ENCODE measurements around the gene ZC3H4. TPM values are rescaled to one million over a fixed set of nuclear protein-coding genes. Genes with fewer than 3 reads are reported as not detected.
A peak's percentile ranks its signal among the peaks of the same experiment; 100 is the strongest.

The ZC3H4 gene
- total RNA-seq, 1 donor from 2014 or later: 53.1 TPM

DNA sequence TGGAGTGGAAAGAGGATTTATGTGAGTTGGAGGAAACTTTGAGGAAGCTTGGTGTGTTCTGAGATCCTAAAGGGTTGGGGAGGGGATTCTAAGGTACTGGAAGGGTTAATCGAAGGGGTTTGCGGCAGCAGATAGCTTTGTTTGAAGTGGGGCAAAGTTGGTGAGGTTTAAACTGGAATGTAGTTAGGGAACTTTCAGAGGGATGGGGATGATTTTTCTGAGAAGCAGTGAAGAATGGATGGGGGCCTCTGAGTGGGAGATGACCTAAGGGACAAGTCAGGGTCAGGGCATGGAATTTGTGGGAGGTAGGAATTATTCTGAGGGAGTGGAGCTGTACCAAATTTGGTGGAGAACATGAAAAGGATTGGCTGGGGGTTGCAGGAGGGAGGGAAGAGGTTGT, 21.0 kb upstream of the ZC3H4 start:
- no peak for DNase-seq (ENCODE audit: extremely low spot score, unreplicated experiment)
- Mint-ChIP-seq H3K36me3 (ENCODE audit: unreplicated experiment) (peaks cover 11% of the 10 kb centered on the region), H3K27me3 (ENCODE audit: unreplicated experiment) (no peaks in the 10 kb centered on the region), H3K27ac (ENCODE audit: unreplicated experiment) (peak overlapping the region; percentile 69), H3K4me1 (ENCODE audit: unreplicated experiment) (peaks cover 49% of the 10 kb centered on the region), H3K9me3 (ENCODE audit: unreplicated experiment) (peaks cover 4% of the 10 kb centered on the region), H3K4me3 (ENCODE audit: unreplicated experiment) (no peak overlapping the region)
- TF ChIP-seq, protein P1, sequence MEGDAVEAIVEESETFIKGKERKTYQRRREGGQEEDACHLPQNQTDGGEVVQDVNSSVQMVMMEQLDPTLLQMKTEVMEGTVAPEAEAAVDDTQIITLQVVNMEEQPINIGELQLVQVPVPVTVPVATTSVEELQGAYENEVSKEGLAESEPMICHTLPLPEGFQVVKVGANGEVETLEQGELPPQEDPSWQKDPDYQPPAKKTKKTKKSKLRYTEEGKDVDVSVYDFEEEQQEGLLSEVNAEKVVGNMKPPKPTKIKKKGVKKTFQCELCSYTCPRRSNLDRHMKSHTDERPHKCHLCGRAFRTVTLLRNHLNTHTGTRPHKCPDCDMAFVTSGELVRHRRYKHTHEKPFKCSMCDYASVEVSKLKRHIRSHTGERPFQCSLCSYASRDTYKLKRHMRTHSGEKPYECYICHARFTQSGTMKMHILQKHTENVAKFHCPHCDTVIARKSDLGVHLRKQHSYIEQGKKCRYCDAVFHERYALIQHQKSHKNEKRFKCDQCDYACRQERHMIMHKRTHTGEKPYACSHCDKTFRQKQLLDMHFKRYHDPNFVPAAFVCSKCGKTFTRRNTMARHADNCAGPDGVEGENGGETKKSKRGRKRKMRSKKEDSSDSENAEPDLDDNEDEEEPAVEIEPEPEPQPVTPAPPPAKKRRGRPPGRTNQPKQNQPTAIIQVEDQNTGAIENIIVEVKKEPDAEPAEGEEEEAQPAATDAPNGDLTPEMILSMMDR (IDR thresholded peaks at IDR 0.05): no peak

- Mint-ChIP-seq H3K36me3 (ENCODE audit: unreplicated experiment) (peaks cover 11% of the 10 kb centered on the region), H3K4me1 (ENCODE audit: unreplicated experiment) (peaks cover 49% of the 10 kb centered on the region), H3K9me3 (ENCODE audit: unreplicated experiment) (peaks cover 4% of the 10 kb centered on the region), H3K27ac (ENCODE audit: unreplicated experiment) (peak overlapping the region; percentile 97), H3K27me3 (ENCODE audit: unreplicated experiment) (no peaks in the 10 kb centered on the region), H3K4me3 (ENCODE audit: unreplicated experiment) (peak overlapping the region; percentile 14)
- no peak for DNase-seq (ENCODE audit: extremely low spot score, unreplicated experiment)
- TF ChIP-seq, protein P1 (IDR thresholded peaks at IDR 0.05): no peak
These were observed 19.5 kb upstream of the ZC3H4 start for GRCh38 chr19:47133021-47133471.

DNA sequence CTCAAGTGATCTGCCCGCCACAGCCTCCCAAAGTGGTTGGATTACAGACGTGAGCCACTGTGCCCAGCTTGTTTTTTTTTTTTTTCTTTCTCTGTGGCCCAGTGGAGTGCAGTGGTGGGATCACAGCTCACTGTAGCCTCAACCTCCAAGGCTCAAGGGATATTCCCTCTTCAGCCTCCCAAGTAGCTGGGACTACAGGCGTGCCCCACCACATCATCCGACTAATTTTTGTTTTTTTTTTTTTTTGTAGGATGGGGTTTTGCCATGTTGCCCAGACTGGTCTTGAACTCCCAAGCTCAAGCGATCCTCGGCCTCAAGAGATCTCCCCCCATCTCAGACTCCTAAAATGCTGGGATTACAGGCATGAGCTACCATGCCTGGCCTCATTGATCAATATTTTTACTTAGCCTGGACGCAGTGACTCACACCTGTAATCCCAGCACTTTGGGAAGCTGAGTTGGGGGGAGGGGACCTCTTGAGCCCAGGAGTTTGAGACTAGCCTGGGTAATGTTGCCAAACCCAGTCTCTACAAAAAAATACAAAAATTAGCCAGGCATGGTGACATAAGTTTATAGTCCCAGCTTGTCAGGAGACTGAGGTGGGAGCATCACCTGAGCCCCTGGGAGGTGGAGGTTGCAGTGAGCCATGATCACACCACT, 18.7 kb upstream of the ZC3H4 start:
- DNase-seq (ENCODE audit: extremely low spot score, unreplicated experiment): no peak
- H3K27ac Mint-ChIP-seq (ENCODE audit: unreplicated experiment): peak overlapping the region; percentile 97
- H3K36me3 Mint-ChIP-seq (ENCODE audit: unreplicated experiment): peaks cover 11% of the 10 kb centered on the region
- no peaks in the 10 kb centered on the region for H3K27me3 Mint-ChIP-seq (ENCODE audit: unreplicated experiment)
- H3K9me3 Mint-ChIP-seq (ENCODE audit: unreplicated experiment): peaks cover 4% of the 10 kb centered on the region
- H3K4me1 Mint-ChIP-seq (ENCODE audit: unreplicated experiment): peaks cover 49% of the 10 kb centered on the region
- H3K4me3 Mint-ChIP-seq (ENCODE audit: unreplicated experiment): peak overlapping the region; percentile 99
- TF ChIP-seq, protein P1 (IDR thresholded peaks at IDR 0.05): no peak

DNA sequence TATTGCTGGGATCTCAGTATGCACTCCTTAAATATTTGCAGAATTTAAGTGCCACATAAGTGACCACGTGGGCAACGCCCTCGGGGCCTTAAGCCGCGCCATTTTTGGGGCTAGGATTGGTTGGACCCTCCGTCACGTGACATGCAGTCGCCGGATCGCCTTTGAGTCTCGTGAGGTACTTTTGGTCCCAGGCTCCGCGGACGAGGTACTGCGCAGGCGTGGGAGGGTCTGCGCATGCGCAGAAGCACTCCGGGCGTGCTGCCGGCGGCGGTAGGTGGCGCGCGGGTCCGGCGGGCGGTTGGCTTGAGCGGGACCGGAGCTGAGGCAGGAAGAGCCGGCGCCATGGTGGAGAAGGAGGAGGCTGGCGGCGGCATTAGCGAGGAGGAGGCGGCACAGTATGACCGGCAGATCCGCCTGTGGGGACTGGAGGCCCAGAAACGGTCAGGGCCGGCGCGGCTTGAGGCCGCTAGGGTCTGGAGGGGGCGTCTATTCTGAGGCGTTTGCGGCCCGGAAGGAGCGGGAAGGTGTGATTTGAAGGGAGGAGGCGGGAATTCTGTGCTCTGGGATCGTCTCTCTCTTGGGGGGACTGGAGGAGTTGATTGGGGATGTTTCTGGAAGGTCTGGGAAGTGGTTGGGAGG, 17.1 kb upstream of the ZC3H4 start, which contains the start of gene SAE1:
SAE1 (plus strand) TSS at position 247 of the 639 bp plus-strand sequence; CDS start at position 343, 96 bp downstream.
- H3K4me3 Mint-ChIP-seq (ENCODE audit: unreplicated experiment): peak within 1 kb of the TSS; percentile 99
- peak; percentile 99 for DNase-seq (ENCODE audit: extremely low spot score, unreplicated experiment)
- no peaks in the 10 kb centered on the region for H3K27me3 Mint-ChIP-seq (ENCODE audit: unreplicated experiment)
- peaks cover 4% of the 10 kb centered on the region for H3K9me3 Mint-ChIP-seq (ENCODE audit: unreplicated experiment)
- H3K4me1 Mint-ChIP-seq (ENCODE audit: unreplicated experiment): peaks cover 49% of the 10 kb centered on the region
- peaks cover 11% of the 10 kb centered on the region for H3K36me3 Mint-ChIP-seq (ENCODE audit: unreplicated experiment)
- TF ChIP-seq, protein P1 (IDR thresholded peaks at IDR 0.05): peak; percentile 56
- peak within 1 kb of the TSS; percentile 97 for H3K27ac Mint-ChIP-seq (ENCODE audit: unreplicated experiment)

- H3K4me3 Mint-ChIP-seq (ENCODE audit: unreplicated experiment): peak overlapping the region; percentile 99
- H3K36me3 Mint-ChIP-seq (ENCODE audit: unreplicated experiment): peaks cover 11% of the 10 kb centered on the region
- H3K4me1 Mint-ChIP-seq (ENCODE audit: unreplicated experiment): peaks cover 46% of the 10 kb centered on the region
- peaks cover 4% of the 10 kb centered on the region for H3K9me3 Mint-ChIP-seq (ENCODE audit: unreplicated experiment)
- no peak for DNase-seq (ENCODE audit: extremely low spot score, unreplicated experiment)
- H3K27me3 Mint-ChIP-seq (ENCODE audit: unreplicated experiment): no peaks in the 10 kb centered on the region
- TF ChIP-seq, protein P1 (IDR thresholded peaks at IDR 0.05): no peak
- peak overlapping the region; percentile 97 for H3K27ac Mint-ChIP-seq (ENCODE audit: unreplicated experiment)
These were observed 16.6 kb upstream of the ZC3H4 start for GRCh38 chr19:47130120-47130588.

Measured in osteocyte (in vitro differentiated cells).